Fibroblast of the aortic adventitia (primary cell): Measurements from ENCODE around the gene METRN. TPM values are rescaled to one million over a fixed set of nuclear protein-coding genes. Genes with fewer than 3 reads are reported as not detected.

Experiments used
- DNase-seq: peaks from one replicate; pipeline ENCODE4 v3.0.0-alpha.2; 2010; ENCODE audit warnings: low read depth
- H3K4me3 ChIP-seq: 2 replicates; pipeline ENCODE4 v1.5.1; 2011; ENCODE audit warnings: low read depth, mild to moderate bottlenecking, control low read depth, low read length, moderate library complexity
- total RNA-seq: library from RNA; depleted of rRNA; stranded (reverse); fragments of >200 nt; gene quantifications from 2 replicates; pipeline ENCODE4 v1.2.3, GENCODE V29; 2012; ENCODE audit warnings: low replicate concordance
- TF ChIP-seq, protein P1 (sequence below): IDR thresholded peaks from 2 replicates; pipeline ENCODE4 v1.5.1; 2011; ENCODE audit warnings: mild to moderate bottlenecking, low read length, control low read depth, inconsistent platforms; ENCODE audit not compliant: insufficient read depth

The METRN gene
- total RNA-seq, 1 donor: 30.7 TPM

DNA sequence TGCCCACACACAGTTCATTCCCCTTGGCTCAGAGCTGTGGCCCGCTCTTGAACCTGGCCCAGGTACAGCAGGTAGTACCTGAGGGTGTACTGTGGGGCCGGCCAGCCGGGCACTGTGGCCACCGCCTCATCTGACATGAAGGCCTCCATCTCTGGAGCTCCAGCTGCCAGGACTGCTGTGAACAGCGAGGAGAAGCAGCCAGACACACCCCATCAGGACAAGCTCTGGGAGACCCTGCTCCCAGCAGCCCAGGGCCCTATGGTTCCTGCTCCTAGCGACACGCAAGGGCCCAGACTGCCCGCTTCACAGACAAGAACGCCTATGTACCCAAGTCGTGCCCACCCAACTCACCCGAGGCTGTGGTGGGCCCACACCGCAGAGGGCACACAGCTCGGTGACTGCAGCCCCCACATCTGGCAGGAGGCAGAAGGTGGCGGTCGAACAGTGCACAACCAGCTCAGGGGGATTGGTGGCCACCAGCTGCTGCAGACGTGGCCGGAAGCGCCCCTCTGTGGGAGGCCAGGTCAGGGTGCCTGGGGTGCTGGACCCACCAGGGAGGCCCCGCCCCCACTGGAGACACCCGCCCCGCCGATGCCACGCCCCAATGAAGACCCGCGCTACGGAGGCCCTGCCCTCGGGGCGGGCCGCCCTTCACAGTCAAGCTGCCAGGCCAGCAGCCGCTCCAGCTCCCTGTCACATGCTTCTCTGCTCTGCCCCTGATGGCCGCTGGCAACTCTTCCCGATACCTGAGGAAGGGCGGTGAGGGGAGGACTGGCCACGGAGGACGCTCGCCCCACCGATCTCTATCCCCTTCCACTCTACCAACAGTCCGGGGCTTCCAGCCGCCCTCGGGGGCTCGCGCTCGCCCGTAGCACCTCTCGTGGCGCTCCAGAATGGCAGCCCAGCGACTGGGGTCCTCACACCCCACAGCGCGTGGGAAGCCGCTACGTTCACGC is 35.8 kb upstream of the METRN start:
- peak overlapping the region; percentile 65 for H3K4me3 ChIP-seq
- DNase-seq: peak; percentile 44
- TF ChIP-seq, protein P1, sequence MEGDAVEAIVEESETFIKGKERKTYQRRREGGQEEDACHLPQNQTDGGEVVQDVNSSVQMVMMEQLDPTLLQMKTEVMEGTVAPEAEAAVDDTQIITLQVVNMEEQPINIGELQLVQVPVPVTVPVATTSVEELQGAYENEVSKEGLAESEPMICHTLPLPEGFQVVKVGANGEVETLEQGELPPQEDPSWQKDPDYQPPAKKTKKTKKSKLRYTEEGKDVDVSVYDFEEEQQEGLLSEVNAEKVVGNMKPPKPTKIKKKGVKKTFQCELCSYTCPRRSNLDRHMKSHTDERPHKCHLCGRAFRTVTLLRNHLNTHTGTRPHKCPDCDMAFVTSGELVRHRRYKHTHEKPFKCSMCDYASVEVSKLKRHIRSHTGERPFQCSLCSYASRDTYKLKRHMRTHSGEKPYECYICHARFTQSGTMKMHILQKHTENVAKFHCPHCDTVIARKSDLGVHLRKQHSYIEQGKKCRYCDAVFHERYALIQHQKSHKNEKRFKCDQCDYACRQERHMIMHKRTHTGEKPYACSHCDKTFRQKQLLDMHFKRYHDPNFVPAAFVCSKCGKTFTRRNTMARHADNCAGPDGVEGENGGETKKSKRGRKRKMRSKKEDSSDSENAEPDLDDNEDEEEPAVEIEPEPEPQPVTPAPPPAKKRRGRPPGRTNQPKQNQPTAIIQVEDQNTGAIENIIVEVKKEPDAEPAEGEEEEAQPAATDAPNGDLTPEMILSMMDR: no peak

DNA sequence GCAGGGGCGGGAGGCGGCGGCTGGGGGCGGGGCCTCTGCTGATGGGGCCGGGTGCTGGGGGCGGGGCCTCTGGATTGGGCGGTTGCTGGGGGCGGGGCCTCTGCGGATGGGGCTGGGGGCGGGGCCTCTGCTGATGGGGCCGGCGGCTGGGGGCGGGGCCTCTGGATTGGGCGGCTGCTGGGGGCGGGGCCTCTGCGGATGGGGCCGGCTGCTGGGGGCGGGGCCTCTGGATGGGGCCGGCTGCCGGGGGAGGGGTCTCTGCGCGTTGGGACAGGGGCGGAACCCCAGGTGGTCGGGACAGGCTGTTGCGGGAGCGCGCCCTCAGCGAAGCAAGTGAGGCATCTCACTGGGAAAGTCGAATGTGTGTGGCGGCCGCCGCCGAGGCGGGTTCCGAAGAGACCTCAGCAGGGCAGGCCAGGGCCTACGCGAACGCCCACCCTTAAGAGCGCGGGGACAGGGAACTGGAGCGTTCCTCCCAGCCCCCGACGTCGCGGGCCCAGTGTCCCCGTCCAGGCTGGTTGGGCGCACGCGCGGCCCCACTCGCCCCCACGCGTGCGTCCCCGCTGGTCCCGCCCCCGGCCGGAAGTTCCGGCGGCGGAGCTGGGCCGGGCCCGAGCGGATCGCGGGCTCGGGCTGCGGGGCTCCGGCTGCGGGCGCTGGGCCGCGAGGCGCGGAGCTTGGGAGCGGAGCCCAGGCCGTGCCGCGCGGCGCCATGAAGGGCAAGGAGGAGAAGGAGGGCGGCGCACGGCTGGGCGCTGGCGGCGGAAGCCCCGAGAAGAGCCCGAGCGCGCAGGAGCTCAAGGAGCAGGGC is 34.9 kb upstream of the METRN start, which contains the start of gene STUB1:
TSS of gene STUB1 (plus strand) at position 597 of the 811 bp plus-strand sequence. CDS start at position 713, 116 bp downstream.
- peak; percentile 80 for DNase-seq

DNA sequence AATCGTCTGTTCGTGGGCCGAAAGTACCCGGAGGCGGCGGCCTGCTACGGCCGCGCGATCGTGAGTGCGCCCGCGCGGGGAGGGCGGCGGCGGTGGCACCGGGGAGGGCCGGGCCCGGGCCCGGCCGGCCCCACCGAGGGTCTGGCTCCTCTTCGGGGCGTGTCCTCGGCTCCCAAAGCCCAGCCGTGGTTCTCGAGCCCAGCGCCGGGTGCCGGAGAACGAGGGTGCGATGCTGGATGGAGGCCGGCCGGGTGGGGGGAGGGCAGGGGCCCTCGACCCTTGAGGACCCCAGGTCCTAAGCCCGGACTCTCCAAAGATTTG is 34.3 kb upstream of the METRN start:
- H3K4me3 ChIP-seq: peak overlapping the region; percentile 82
- TF ChIP-seq, protein P1: no peak
- no peak for DNase-seq

More for the DNA sequence above, 34.9 kb upstream of the METRN start, which contains the start of gene STUB1:
- TF ChIP-seq, protein P1: no peak
- H3K4me3 ChIP-seq: peak within 1 kb of the TSS; percentile 82

DNA sequence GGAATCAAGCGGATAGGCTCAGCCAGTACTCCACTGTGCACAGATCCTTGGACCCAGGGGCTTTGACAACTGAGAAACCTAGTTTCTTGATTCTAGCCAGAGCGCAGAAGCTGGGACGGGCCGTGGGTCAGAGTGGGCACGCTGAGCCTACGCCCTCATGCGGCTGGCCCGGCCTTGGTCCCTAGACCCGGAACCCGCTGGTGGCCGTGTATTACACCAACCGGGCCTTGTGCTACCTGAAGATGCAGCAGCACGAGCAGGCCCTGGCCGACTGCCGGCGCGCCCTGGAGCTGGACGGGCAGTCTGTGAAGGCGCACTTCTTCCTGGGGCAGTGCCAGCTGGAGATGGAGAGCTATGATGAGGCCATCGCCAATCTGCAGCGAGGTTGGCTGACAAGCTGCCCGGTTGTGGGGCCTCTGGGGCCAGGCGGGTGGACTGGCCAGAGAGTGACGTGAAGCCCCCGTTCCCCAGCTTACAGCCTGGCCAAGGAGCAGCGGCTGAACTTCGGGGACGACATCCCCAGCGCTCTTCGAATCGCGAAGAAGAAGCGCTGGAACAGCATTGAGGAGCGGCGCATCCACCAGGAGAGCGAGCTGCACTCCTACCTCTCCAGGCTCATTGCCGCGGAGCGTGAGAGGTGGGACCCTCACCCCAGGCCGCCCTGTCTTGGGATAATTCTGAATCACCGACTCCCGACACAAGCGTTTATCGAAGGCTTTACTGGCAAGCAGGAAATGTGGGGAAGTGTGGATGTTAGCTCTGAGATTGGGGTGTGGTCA is 33.8 kb upstream of the METRN start:
- TF ChIP-seq, protein P1: no peak
- H3K4me3 ChIP-seq: peak overlapping the region; percentile 82
- peak; percentile 63 for DNase-seq

DNA sequence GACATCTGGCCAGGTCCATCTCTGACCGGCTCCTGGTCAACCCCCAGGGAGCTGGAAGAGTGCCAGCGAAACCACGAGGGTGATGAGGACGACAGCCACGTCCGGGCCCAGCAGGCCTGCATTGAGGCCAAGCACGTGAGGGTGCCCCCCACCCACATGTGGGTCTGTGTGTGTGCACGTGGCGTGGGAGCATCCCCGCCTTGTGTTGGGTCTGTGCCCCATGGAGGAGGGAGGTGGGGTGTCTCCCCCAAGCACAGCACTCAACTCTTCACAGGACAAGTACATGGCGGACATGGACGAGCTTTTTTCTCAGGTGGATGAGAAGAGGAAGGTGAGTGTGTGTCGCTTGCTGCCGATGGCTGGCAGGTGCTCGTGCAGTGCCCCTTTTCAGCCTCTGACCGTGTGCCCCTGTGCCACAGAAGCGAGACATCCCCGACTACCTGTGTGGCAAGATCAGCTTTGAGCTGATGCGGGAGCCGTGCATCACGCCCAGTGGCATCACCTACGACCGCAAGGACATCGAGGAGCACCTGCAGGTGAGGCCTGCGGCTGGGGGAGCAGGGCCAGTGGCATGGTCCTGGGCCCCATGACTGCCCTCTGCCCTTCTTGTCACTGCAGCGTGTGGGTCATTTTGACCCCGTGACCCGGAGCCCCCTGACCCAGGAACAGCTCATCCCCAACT is 33.0 kb upstream of the METRN start:
- TF ChIP-seq, protein P1: no peak
- peak overlapping the region; percentile 82 for H3K4me3 ChIP-seq
- DNase-seq: no peak
